ENCODE measurements around the gene ERAS. TPM values are rescaled to one million over a fixed set of nuclear protein-coding genes. Genes with fewer than 3 reads are reported as not detected.

ERAS gene, protein sequence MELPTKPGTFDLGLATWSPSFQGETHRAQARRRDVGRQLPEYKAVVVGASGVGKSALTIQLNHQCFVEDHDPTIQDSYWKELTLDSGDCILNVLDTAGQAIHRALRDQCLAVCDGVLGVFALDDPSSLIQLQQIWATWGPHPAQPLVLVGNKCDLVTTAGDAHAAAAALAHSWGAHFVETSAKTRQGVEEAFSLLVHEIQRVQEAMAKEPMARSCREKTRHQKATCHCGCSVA
- 0.07 TPM in 1 of 2 replicates, not detected in the other for polyA plus RNA-seq (2011; rRNA removed)
- 0.10 and 0.11 TPM in 2 replicates for polyA plus RNA-seq (2012; cell fraction: cytosol; rRNA removed)
- polyA plus RNA-seq (2012; cell fraction: nucleus; rRNA removed), result 0.87 and 1.9 TPM in 2 replicates
- polyA plus RNA-seq (2017; fragmentation: RNase III; extraction: RNeasy Plus Mini Kit Qiagen cat#74134 plus additional on column Dnase treatment), result 0.06 to 0.07 TPM in 2 of 3 replicates, not detected in the other
- polyA minus RNA-seq (2011; rRNA and poly(A)+ RNA removed), result not detected in 2 replicates

DNA sequence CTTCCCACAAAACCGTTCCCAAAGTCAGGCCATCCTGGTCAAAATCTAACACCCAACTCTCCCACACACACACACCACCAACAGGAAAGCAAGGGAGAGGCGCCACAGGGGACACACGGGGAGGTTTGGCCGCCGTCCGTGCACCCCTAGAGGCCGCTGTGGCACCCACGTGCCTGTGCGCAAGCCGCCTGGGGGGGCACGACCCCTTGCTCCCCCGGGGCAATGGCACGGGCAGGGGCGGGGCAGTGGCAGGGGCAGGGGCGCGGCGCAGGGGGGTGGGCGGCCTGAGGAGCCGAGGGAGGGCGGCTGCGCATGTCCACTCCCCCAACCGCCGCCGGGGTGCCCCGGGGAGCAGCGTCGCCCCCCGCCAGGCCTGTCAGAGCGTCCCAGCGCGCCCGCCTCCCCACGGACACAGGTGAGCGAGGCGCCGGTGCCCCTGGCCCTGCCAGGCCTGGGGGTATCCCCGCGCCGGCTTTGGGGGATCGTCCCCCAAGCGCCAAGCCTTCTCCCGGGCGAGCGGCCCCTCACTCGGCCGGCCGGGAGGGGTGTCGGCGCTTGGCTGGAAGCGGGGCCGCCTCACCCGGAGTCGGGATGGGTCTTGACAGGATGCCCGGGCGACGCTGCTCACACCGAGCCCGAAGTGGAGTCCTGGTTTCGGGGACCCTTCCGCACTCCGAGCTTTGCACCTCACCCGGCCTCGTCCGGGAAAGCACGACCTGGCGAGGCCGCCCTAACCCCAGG is at the start of gene ERAS:
Gene ERAS (plus strand): TSS at position 379 of the 741 bp plus-strand sequence. CDS start 2,611 bp downstream, outside the sequence.
- CTCF ChIA-PET, result interaction anchor here (1.3 kb wide), 1 partner anchor 8 kb away, joined by 3 read pairs; no protein-coding TSS in a partner anchor
- FAIRE-seq, result no peak

DNA sequence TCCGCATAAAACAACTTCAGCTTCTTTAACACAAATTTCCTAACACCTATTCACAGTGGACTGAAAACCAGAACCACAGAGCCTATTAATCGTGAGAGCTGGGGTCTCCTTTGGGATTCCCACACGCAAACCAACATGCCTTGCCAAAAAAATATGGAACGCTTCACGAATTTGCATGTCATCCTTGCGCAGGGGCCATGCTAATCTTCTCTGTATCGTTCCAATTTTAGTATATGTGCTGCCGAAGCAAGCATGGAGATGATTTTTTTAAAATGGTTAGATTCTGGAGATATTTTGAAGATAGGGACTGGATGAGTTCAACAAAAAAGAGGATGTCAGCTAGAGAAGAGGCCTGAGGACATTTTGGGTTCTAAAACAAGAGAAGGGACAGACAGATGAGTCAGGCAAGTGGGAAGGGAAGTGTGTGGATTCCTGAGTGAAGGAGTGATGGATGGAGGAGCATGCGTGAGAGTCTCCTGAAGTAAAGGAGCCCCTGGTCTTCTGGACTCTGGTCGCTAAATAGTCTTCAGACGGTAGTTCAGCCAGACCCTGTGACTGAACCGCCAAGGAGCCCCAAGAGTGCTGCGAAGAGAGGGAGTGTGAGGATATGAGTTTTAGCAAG is 49.4 kb upstream of the ERAS start:
- CTCF ChIA-PET, result interaction anchor here (1.4 kb wide), 1 partner anchor 15 kb away, joined by 4 read pairs; the partner anchor contains the start of gene GLOD5
- Histone ChIP-seq H3K4me3 (no peak overlapping the region), H3K4me2 (no peak overlapping the region), H3K27ac (no peak overlapping the region), H3K9me3 (no peaks in the 10 kb centered on the region), H3K4me1 (no peaks in the 10 kb centered on the region)
- DNase-seq (ENCODE audit: low read depth in 1 of 2, low spot score in 1 of 2) (no peak), ATAC-seq (no peak), FAIRE-seq (no peak)
- POLR2A ChIA-PET, result no interaction called here
- 60% methylated on average over 13 of the region's 13 CpGs for WGBS (ENCODE audit: missing lambda C conversion rate)
- TF ChIP-seq SREBF2 (IDR thresholded peaks at IDR 0.05), result no peak

More for the DNA sequence above, at the start of gene ERAS:
- no peak for TF ChIP-seq ZNF302 (CRISPR knock-in tag; IDR thresholded peaks at IDR 0.05)
- TF ChIP-seq EHF (CRISPR knock-in tag; IDR thresholded peaks at IDR 0.05), result no peak
- no peak for TF ChIP-seq HES2 (IDR thresholded peaks at IDR 0.05)
- DNase-seq (ENCODE audit: low read depth in 1 of 2, low spot score in 1 of 2) (no peak), ATAC-seq (no peak)
- 91% methylated on average over 9 of the region's 67 CpGs for WGBS (ENCODE audit: missing lambda C conversion rate)
- no peaks in the 10 kb centered on the region for H3K9me3 ChIP-seq
- H3K27ac ChIP-seq, result no peak within 1 kb of the TSS
- H3K4me2 ChIP-seq, result no peak within 1 kb of the TSS
- POLR2A ChIA-PET, result no interaction called here
- H3K4me1 ChIP-seq, result no peaks in the 10 kb centered on the region
- H3K4me3 ChIP-seq, result no peak within 1 kb of the TSS

- ChIA-PET CTCF (interaction anchor here (0.9 to 1.6 kb wide), 2 partner anchors 18 to 19 kb away, joined by 4 to 6 read pairs; no protein-coding TSS in a partner anchor), POLR2A (no interaction called here)
- TF ChIP-seq RCOR1 (IDR thresholded peaks at IDR 0.05; ENCODE audit: low read depth, low read length) (no peak), ESRRA (IDR thresholded peaks at IDR 0.05; ENCODE audit: borderline replicate concordance, low read length) (no peak), HEYL (CRISPR knock-in tag; IDR thresholded peaks at IDR 0.05) (no peak), EHF (CRISPR knock-in tag; IDR thresholded peaks at IDR 0.05) (no peak), CHD2 (IDR thresholded peaks at IDR 0.05; ENCODE audit: low read length, partially characterized antibody) (no peak), PHF8 (IDR thresholded peaks at IDR 0.05; ENCODE audit: borderline replicate concordance, low read depth) (no peak), SREBF2 (IDR thresholded peaks at IDR 0.05) (no peak), KDM1A (IDR thresholded peaks at IDR 0.05; ENCODE audit: low read depth) (no peak), E2F6 (IDR thresholded peaks at IDR 0.05; ENCODE audit: borderline replicate concordance, low read depth) (no peak), CBX8 (IDR thresholded peaks at IDR 0.05) (no peak), JUN (IDR thresholded peaks at IDR 0.05) (no peak), CBX2 (IDR thresholded peaks at IDR 0.05; ENCODE audit: borderline replicate concordance, low read depth) (no peak), POLR2A (IDR thresholded peaks at IDR 0.05; ENCODE audit: low read length) (no peak), EP300 (IDR thresholded peaks at IDR 0.05) (no peak), ATOH8 (CRISPR knock-in tag; IDR thresholded peaks at IDR 0.05; ENCODE audit: low read depth) (no peak), SMC3 (IDR thresholded peaks at IDR 0.05) (no peak), CTCF (IDR thresholded peaks at IDR 0.05) (no peak), HOXA7 (CRISPR knock-in tag; IDR thresholded peaks at IDR 0.05) (no peak)
- TF ChIP-seq, protein P1, sequence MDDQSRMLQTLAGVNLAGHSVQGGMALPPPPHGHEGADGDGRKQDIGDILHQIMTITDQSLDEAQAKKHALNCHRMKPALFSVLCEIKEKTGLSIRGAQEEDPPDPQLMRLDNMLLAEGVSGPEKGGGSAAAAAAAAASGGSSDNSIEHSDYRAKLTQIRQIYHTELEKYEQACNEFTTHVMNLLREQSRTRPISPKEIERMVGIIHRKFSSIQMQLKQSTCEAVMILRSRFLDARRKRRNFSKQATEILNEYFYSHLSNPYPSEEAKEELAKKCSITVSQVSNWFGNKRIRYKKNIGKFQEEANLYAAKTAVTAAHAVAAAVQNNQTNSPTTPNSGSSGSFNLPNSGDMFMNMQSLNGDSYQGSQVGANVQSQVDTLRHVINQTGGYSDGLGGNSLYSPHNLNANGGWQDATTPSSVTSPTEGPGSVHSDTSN (IDR thresholded peaks at IDR 0.05), result no peak
- no peak overlapping the region for H3K4me2 ChIP-seq
- H3K4me1 ChIP-seq, result no peaks in the 10 kb centered on the region
- no peak overlapping the region for H3K27ac ChIP-seq
- H3K9me3 ChIP-seq, result no peaks in the 10 kb centered on the region
- WGBS (ENCODE audit: missing lambda C conversion rate), result 51% methylated on average over 7 of the region's 7 CpGs
- DNase-seq (ENCODE audit: low read depth in 1 of 2, low spot score in 1 of 2), result no peak
- ATAC-seq, result no peak
- no peak for FAIRE-seq
- H3K4me3 ChIP-seq, result no peak overlapping the region
Observed at GRCh38 chrX:48779399-48779798, 46.9 kb upstream of the ERAS start.
